CD14-positive monocyte (primary cell): ENCODE results near the gene NDST1. TPM values are rescaled to one million over a fixed set of nuclear protein-coding genes. Genes with fewer than 3 reads are reported as not detected.

Experiments
- DNase-seq, 3 donors: peaks; one replicate each; pipeline ENCODE4 v3.0.0-alpha.2; 2011 to 2022
- H2AFZ ChIP-seq: 2 replicates; pipeline ENCODE4 v1.6.0; 2012; ENCODE audit warnings: mild to moderate bottlenecking, low read depth, low read length, inconsistent platforms; ENCODE audit not compliant: insufficient read depth, poor library complexity, severe bottlenecking
- H3K27ac ChIP-seq, 2 donors: 1 replicate in 1 of 2; 2 replicates in 1 of 2; pipeline ENCODE4 v1.5.1; 2012 to 2013; ENCODE audit warnings: low read length in 2 of 2, control low read depth in 1 of 2, inconsistent platforms in 1 of 2, low read depth in 1 of 2, mild to moderate bottlenecking in 1 of 2
- H3K27me3 ChIP-seq, 2 donors: one replicate each; pipeline versions ENCODE4 v1.6.0 to v1.6.1; 2011 to 2013; ENCODE audit warnings: low read length in 2 of 2; ENCODE audit not compliant: control insufficient read depth in 2 of 2, insufficient read depth in 2 of 2
- H3K36me3 ChIP-seq, 2 donors: replicated peaks in 1 of 2; 1 replicate in 1 of 2; 2 replicates in 1 of 2; pipeline versions ENCODE4 v1.5.1 to v1.6.1; 2012 to 2013; ENCODE audit warnings: low read length in 2 of 2, control low read depth in 1 of 2, inconsistent platforms in 1 of 2, mild to moderate bottlenecking in 1 of 2; ENCODE audit not compliant: insufficient read depth in 2 of 2, control insufficient read depth in 1 of 2
- H3K4me1 ChIP-seq, 2 donors: 1 replicate in 1 of 2; 2 replicates in 1 of 2; pipeline versions ENCODE4 v1.5.1 to v1.6.1; 2012 to 2013; ENCODE audit warnings: low read length in 2 of 2, control low read depth in 1 of 2, inconsistent platforms in 1 of 2, mild to moderate bottlenecking in 1 of 2, moderate library complexity in 1 of 2; ENCODE audit not compliant: insufficient read depth in 2 of 2, control insufficient read depth in 1 of 2
- H3K4me2 ChIP-seq: replicated peaks from 2 replicates; pipeline ENCODE3; 2012; ENCODE audit warnings: low read length, moderate library complexity, mild to moderate bottlenecking; ENCODE audit not compliant: poor library complexity, severe bottlenecking; ENCODE audit errors: extremely low read depth
- H3K4me3 ChIP-seq, 3 experiments: fragments of 200-600 bp in 1 of 3; sonication (generic) in 1 of 3; replicated peaks in 1 of 3; 1 replicate in 2 of 3; 2 replicates in 1 of 3; pipeline ENCODE4 v1.5.1; 2011 to 2013; ENCODE audit warnings: low read length in 3 of 3, mild to moderate bottlenecking in 3 of 3, control low read depth in 2 of 3, low read depth in 2 of 3, inconsistent platforms in 1 of 3, moderate library complexity in 1 of 3
- H3K79me2 ChIP-seq: 2 replicates; pipeline ENCODE4 v1.6.0; 2012; ENCODE audit warnings: mild to moderate bottlenecking, control low read depth, inconsistent platforms, low read length, moderate library complexity; ENCODE audit not compliant: insufficient read depth
- H3K9ac ChIP-seq: 2 replicates; pipeline ENCODE4 v1.6.0; 2017; ENCODE audit warnings: low read length, mild to moderate bottlenecking; ENCODE audit not compliant: insufficient read depth, poor library complexity, severe bottlenecking
- H3K9me3 ChIP-seq, 2 donors: replicated peaks in 1 of 2; 1 replicate in 1 of 2; 2 replicates in 1 of 2; pipeline versions ENCODE4 v1.5.1 to v1.6.1; 2012 to 2013; ENCODE audit warnings: low read length in 2 of 2, control low read depth in 1 of 2; ENCODE audit not compliant: control insufficient read depth in 1 of 2, insufficient read depth in 1 of 2
- H4K20me1 ChIP-seq: 2 replicates; pipeline ENCODE4 v1.6.0; 2012; ENCODE audit warnings: mild to moderate bottlenecking, low read length, control low read depth, moderate library complexity; ENCODE audit not compliant: insufficient read depth
- H3K27ac Mint-ChIP-seq, 7 donors: one replicate each; pipeline ENCODE4 v1.8.0; 2020; ENCODE audit warnings: mild to moderate bottlenecking in 7 of 7, mixed read lengths in 7 of 7, moderate library complexity in 6 of 7, inconsistent platforms in 2 of 7
- H3K27me3 Mint-ChIP-seq, 3 donors: one replicate each; pipeline ENCODE4 v1.8.0; 2021 to 2022; ENCODE audit warnings: low read depth in 3 of 3, mild to moderate bottlenecking in 3 of 3, mixed read lengths in 3 of 3, moderate library complexity in 3 of 3, inconsistent platforms in 1 of 3
- H3K36me3 Mint-ChIP-seq, 2 donors: one replicate each; pipeline ENCODE4 v1.8.0; 2020; ENCODE audit warnings: mixed read lengths in 2 of 2, inconsistent platforms in 1 of 2, mild to moderate bottlenecking in 1 of 2
- H3K4me1 Mint-ChIP-seq: one replicate; pipeline ENCODE4 v1.8.0; 2020; ENCODE audit warnings: mild to moderate bottlenecking, mixed read lengths
- H3K4me3 Mint-ChIP-seq, 2 donors: one replicate each; pipeline ENCODE4 v1.8.0; 2020; ENCODE audit warnings: mild to moderate bottlenecking in 2 of 2, mixed read lengths in 2 of 2, moderate library complexity in 1 of 2
- H3K9me3 Mint-ChIP-seq, 7 donors: one replicate each; pipeline ENCODE4 v1.8.0; 2020 to 2022; ENCODE audit warnings: mixed read lengths in 7 of 7, mild to moderate bottlenecking in 6 of 7, moderate library complexity in 6 of 7, inconsistent platforms in 2 of 7
- CTCF ChIP-seq: fragments of 200-600 bp; IDR thresholded peaks from one replicate; pipeline ENCODE4 v1.8.0; 2022; ENCODE audit warnings: antibody characterized with exemption, mild to moderate bottlenecking
- WGBS: methylation state at CpG from one replicate; pipeline ENCODE4 v1.1.5; 2013; ENCODE audit warnings: missing lambda C conversion rate; ENCODE audit not compliant: insufficient coverage; 5-methylcytosine and 5-hydroxymethylcytosine counted together
- intact Hi-C, 2 donors: fragments of 100-400 bp; cut with micrococcal nuclease; formaldehyde crosslinking; loops; one replicate each; pipeline versions ENCODE4 v1.15.0 to v1.15.1; 2023
- polyA plus RNA-seq, 3 donors: library from polyadenylated mRNA; depleted of rRNA in 1 of 3; unstranded in 2 of 3; stranded (reverse) in 1 of 3; fragments of 300-500 nt in 2 of 3; fragments of >200 nt in 1 of 3; fragmentation: Illumina TruSeq in 2 of 3; gene quantifications; 1 replicate in 2 of 3; 2 replicates in 1 of 3; pipeline ENCODE4 v1.2.3, GENCODE V29; 2012 to 2021

Gene NDST1
- polyA plus RNA-seq, 3 donors, result 7.0 to 18.9 (median 7.5) TPM

GRCh38 chr5:150578781-150579461 lies 71.0 kb downstream of the NDST1 start:
- H3K9me3 ChIP-seq, result no peaks in the 10 kb centered on the region
- TF ChIP-seq CTCF, result no peak
- H3K4me3 ChIP-seq, result no peak overlapping the region
- no peak overlapping the region for H3K27ac ChIP-seq
- no peaks in the 10 kb centered on the region for H3K36me3 ChIP-seq
- Mint-ChIP-seq H3K4me3 (no peak overlapping the region), H3K9me3 (peaks cover 0 to 2% (median 0%) of the 10 kb centered on the region in 7 donors), H3K27me3 (peaks cover 5 to 16% (median 12%) of the 10 kb centered on the region in 3 donors), H3K36me3 (no peaks in the 10 kb centered on the region), H3K4me1 (peaks cover 5% of the 10 kb centered on the region), H3K27ac (no peak overlapping the region)
- no peaks in the 10 kb centered on the region for H4K20me1 ChIP-seq
- no peak overlapping the region for H2AFZ ChIP-seq
- H3K9ac ChIP-seq, result no peak overlapping the region
- DNase-seq, result no peak
- WGBS, result 92% methylated on average over 13 of the region's 16 CpGs
- H3K79me2 ChIP-seq, result no peaks in the 10 kb centered on the region
- intact Hi-C loops, result no loop called here
- H3K4me1 ChIP-seq, result no peaks in the 10 kb centered on the region
- peaks cover 0 to 3% of the 10 kb centered on the region in 2 donors for H3K27me3 ChIP-seq
- H3K4me2 ChIP-seq, result no peak overlapping the region

DNA sequence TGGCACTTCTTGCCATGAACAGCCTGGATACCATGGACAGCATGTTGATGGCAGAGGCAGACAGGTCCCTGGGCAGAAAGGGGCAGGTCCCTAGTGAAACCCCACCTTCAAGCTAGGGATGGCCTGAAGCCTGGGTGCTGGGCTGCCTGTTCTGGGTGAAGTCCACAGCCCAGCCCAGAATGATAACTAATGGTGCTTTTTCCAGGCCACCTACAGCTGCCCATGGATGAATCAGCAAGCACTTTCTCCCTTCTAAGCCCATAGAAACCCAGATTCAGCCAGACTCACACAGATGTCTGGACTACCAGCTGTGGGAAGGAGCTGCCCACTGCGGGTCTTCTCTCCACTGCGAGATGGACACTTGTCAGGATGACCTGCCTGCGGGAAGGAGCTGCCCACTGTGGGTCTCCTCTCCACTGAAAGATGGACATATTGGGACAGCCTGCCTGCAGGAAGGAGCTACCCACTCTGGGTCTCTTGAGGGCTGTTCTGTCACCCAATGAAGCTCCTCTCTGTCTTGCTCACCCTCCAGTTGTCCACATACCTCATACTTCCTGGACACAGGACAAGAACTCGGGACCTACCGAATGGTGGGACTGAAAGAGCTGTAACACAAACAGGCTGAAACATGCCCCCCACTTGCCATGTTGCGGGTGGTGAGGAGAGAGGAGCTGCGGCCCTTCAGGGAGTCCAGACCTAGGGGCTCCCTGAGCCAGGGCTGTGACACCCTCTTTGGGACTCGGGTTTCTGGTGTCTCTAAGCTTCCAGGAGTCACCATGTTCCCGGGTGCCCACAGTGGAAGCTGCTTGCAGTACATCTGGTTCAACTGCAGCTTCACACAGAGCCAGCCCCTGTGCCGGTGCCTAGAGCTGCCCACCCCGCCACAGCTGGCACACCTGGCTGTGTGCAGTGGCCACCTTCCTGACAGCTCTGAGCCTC lies 71.8 kb downstream of the NDST1 start:
- no peak overlapping the region for H3K4me3 ChIP-seq
- H3K27ac ChIP-seq, result no peak overlapping the region
- WGBS, result 94% methylated on average over 10 of the region's 11 CpGs

More for the DNA sequence above, 71.8 kb downstream of the NDST1 start:
- H3K79me2 ChIP-seq, result no peaks in the 10 kb centered on the region
- peaks cover 5% of the 10 kb centered on the region for H3K4me1 Mint-ChIP-seq
- H3K27me3 ChIP-seq, result peaks cover 0 to 3% of the 10 kb centered on the region in 2 donors
- no peaks in the 10 kb centered on the region for H3K4me1 ChIP-seq
- H4K20me1 ChIP-seq, result no peaks in the 10 kb centered on the region
- no peak for DNase-seq
- H2AFZ ChIP-seq, result no peak overlapping the region
- no peaks in the 10 kb centered on the region for H3K36me3 Mint-ChIP-seq
- intact Hi-C loops, result no loop called here
- H3K9ac ChIP-seq, result no peak overlapping the region
- H3K4me2 ChIP-seq, result no peak overlapping the region
- H3K27ac Mint-ChIP-seq, result no peak overlapping the region
- peaks cover 0 to 2% (median 0%) of the 10 kb centered on the region in 7 donors for H3K9me3 Mint-ChIP-seq
- no peaks in the 10 kb centered on the region for H3K36me3 ChIP-seq
- H3K27me3 Mint-ChIP-seq, result peaks cover 5 to 16% (median 12%) of the 10 kb centered on the region in 3 donors
- no peak overlapping the region for H3K4me3 Mint-ChIP-seq
- no peaks in the 10 kb centered on the region for H3K9me3 ChIP-seq
- no peak for TF ChIP-seq CTCF
